BJ (cell line): ENCODE results near the gene HDAC9. TPM values are rescaled to one million over a fixed set of nuclear protein-coding genes. Genes with fewer than 3 reads are reported as not detected.
A peak's percentile ranks its signal among the peaks of the same experiment; 100 is the strongest.

Experiments
- CTCF ChIA-PET: fragments of 350-600 bp; formaldehyde crosslinking; extraction: SDS; loops from one replicate; lab custom pipeline; 2021; ENCODE audit warnings: antibody characterized with exemption, inconsistent platforms; lab: Yijun Ruan, JAX
- POLR2A ChIA-PET: fragments of 300-600 bp; sonication (Branson Sonifier 250); formaldehyde crosslinking; extraction: SDS; loops from one replicate; lab custom pipeline; 2021; ENCODE audit warnings: antibody characterized with exemption; lab: Charles Lee
- DNase-seq: peaks from one replicate; pipeline ENCODE4 v3.0.0-alpha.2; 2011; ENCODE audit warnings: low read depth
- H3K27me3 ChIP-seq: 2 replicates; pipeline ENCODE4 v1.6.0; 2011; ENCODE audit warnings: low read length; ENCODE audit not compliant: control insufficient read depth, insufficient read depth
- H3K36me3 ChIP-seq: 2 replicates; pipeline ENCODE4 v1.5.1; 2011; ENCODE audit warnings: low read length; ENCODE audit not compliant: control insufficient read depth, insufficient read depth
- H3K4me3 ChIP-seq: 2 replicates; pipeline ENCODE4 v1.5.1; 2011; ENCODE audit warnings: low read depth, mild to moderate bottlenecking, control low read depth, low read length
- CTCF ChIP-seq: IDR thresholded peaks from 2 replicates; pipeline ENCODE4 v1.5.1; 2011; ENCODE audit warnings: low read depth, mild to moderate bottlenecking, control low read depth, inconsistent platforms, low read length, moderate library complexity; ENCODE audit not compliant: insufficient read depth
- polyA plus RNA-seq: library from polyadenylated mRNA; depleted of rRNA; stranded (reverse); fragments of >200 nt; gene quantifications from 2 replicates; pipeline ENCODE4 v1.2.3, GENCODE V29; 2011

The HDAC9 gene
- polyA plus RNA-seq, 1 experiment: 14.7 TPM

- POLR2A ChIA-PET: interaction anchor here (0.9 kb wide), 1 partner anchor 14 kb away, joined by 3 read pairs; no protein-coding TSS in a partner anchor
- CTCF ChIA-PET: interaction anchor here (0.6 kb wide), 1 partner anchor 131 kb away, joined by 4 read pairs; no protein-coding TSS in a partner anchor
- Histone ChIP-seq H3K27me3 (no peaks in the 10 kb centered on the region), H3K36me3 (no peaks in the 10 kb centered on the region), H3K4me3 (no peak overlapping the region)
- TF ChIP-seq CTCF: no peak
- DNase-seq: peak; percentile 70
Observed at GRCh38 chr7:18520450-18521235, 25.1 kb downstream of the HDAC9 start.

GRCh38 chr7:18521236-18521589 lies 25.7 kb downstream of the HDAC9 start:
- TF ChIP-seq CTCF: no peak
- CTCF ChIA-PET: interaction anchor here (0.6 kb wide), 1 partner anchor 131 kb away, joined by 4 read pairs; no protein-coding TSS in a partner anchor
- Histone ChIP-seq H3K27me3 (no peaks in the 10 kb centered on the region), H3K4me3 (no peak overlapping the region), H3K36me3 (no peaks in the 10 kb centered on the region)
- no peak for DNase-seq
- POLR2A ChIA-PET: interaction anchor here (0.9 kb wide), 1 partner anchor 15 kb away, joined by 3 read pairs; no protein-coding TSS in a partner anchor

- Histone ChIP-seq H3K27me3 (no peaks in the 10 kb centered on the region), H3K36me3 (no peaks in the 10 kb centered on the region), H3K4me3 (no peak overlapping the region)
- no peak for DNase-seq
- TF ChIP-seq CTCF: no peak
- CTCF ChIA-PET: interaction anchor here (0.9 to 1.4 kb wide), 3 partner anchors 8 to 841 kb away, joined by 3 to 5 read pairs (median 4); no protein-coding TSS in a partner anchor
- POLR2A ChIA-PET: no interaction called here
Observed at GRCh38 chr7:18521945-18522566, 26.5 kb downstream of the HDAC9 start.

GRCh38 chr7:18524248-18524647 lies 28.7 kb downstream of the HDAC9 start:
- Histone ChIP-seq H3K27me3 (no peaks in the 10 kb centered on the region), H3K36me3 (no peaks in the 10 kb centered on the region), H3K4me3 (no peak overlapping the region)
- ChIA-PET CTCF (no interaction called here), POLR2A (no interaction called here)
- TF ChIP-seq CTCF: no peak
- DNase-seq: no peak

- POLR2A ChIA-PET: no interaction called here
- Histone ChIP-seq H3K27me3 (no peaks in the 10 kb centered on the region), H3K36me3 (no peaks in the 10 kb centered on the region), H3K4me3 (no peak overlapping the region)
- CTCF ChIA-PET: interaction anchor here (1.3 kb wide), 1 partner anchor 168 kb away, joined by 4 read pairs; no protein-coding TSS in a partner anchor
- no peak for TF ChIP-seq CTCF
- DNase-seq: no peak
Observed at GRCh38 chr7:18526368-18526878, 30.9 kb downstream of the HDAC9 start.
